Tibial nerve (tissue), 4 donors: ENCODE data around the gene PTPN22.

ENCODE experiments used
- CTCF ChIP-seq, 5 experiments: fragments of 200-600 bp in 3 of 5; fragments of 450-650 bp in 2 of 5; sonication (generic) in 3 of 5; IDR thresholded peaks; one replicate each; pipeline ENCODE4 v1.5.1; 2016 to 2019; ENCODE audit warnings: antibody characterized with exemption in 5 of 5, mild to moderate bottlenecking in 3 of 5, moderate library complexity in 2 of 5
- EP300 ChIP-seq, 2 donors: sonication (generic); formaldehyde crosslinking; IDR thresholded peaks; one replicate each; pipeline ENCODE4 v1.6.1; 2017; ENCODE audit warnings: antibody characterized with exemption in 2 of 2, mild to moderate bottlenecking in 1 of 2

DNA sequence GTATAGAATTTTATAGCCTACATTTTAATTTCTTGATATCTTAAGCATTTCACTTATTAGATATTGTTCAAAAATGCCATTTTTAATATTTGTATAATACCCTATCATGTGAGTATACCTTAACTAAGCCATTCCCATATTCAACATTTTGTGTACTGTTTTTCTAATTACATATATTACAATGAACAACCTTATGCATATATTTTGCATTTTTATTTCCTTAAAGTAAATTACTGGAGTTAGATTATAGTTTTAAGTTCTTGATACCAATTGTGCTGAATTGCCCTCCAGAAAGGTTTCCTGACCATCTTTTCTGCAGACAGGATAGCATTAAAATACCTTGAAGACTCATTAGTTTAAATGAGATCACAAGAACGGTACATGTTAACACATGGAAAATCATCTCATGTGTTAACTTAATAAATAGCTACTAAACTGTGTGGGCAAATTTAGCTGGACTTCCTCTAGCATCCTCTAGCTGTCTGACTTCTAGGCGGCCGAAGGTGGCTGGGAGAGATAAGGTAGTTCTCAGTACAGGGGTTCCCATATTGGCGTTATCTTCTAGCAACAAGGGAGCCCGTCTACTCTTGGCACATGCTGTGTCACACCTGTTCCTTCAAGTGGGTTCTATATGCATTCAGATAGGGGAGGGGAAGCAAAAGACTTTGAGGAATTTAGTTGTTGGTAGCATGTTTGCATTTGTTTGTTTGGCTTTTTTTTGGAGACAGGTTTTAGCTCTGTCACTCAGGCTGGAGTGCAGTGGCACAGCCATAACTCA, 42.6 kb upstream of the PTPN22 start:
- TF ChIP-seq CTCF (IDR thresholded peaks at IDR 0.05) = no peak
- no peak for TF ChIP-seq EP300 (IDR thresholded peaks at IDR 0.05)
